ENCODE results near the gene ALPG.
"Not testable (repeated sequence)": the region's sequence is repeated elsewhere in the genome, so short reads cannot be mapped to it uniquely, and the experiment has no call there.

DNA sequence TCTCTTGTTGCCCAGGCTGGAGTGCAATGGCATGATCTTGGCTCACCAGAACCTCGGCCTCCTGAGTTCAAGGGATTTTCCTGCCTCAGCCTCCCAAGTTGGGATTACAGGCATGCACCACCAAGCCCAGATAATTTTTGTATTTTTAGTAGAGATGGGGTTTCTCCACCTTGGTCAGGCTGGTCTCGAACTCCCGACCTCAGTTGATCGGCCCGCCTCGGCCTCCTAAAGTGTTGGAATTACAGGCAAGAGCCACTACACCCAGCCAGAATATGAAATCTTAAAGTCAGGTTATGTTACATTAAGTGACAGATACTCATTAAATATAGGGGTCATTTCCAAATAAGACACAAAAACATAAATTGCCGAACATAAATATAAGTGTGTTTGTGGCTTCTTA lies 12.2 kb upstream of the ALPG start:
- TF ChIP-seq, protein P1, sequence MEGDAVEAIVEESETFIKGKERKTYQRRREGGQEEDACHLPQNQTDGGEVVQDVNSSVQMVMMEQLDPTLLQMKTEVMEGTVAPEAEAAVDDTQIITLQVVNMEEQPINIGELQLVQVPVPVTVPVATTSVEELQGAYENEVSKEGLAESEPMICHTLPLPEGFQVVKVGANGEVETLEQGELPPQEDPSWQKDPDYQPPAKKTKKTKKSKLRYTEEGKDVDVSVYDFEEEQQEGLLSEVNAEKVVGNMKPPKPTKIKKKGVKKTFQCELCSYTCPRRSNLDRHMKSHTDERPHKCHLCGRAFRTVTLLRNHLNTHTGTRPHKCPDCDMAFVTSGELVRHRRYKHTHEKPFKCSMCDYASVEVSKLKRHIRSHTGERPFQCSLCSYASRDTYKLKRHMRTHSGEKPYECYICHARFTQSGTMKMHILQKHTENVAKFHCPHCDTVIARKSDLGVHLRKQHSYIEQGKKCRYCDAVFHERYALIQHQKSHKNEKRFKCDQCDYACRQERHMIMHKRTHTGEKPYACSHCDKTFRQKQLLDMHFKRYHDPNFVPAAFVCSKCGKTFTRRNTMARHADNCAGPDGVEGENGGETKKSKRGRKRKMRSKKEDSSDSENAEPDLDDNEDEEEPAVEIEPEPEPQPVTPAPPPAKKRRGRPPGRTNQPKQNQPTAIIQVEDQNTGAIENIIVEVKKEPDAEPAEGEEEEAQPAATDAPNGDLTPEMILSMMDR (IDR thresholded peaks at IDR 0.05 in 2 of 3, conservative IDR thresholded peaks at IDR 0.05 in 1 of 3; ENCODE audit: control insufficient read depth in 2 of 3, extremely low read depth in 1 of 3, insufficient read depth in 1 of 3, low read depth in 3 of 3, low read length in 3 of 3): not testable (repeated sequence)
- TF ChIP-seq, protein P2, sequence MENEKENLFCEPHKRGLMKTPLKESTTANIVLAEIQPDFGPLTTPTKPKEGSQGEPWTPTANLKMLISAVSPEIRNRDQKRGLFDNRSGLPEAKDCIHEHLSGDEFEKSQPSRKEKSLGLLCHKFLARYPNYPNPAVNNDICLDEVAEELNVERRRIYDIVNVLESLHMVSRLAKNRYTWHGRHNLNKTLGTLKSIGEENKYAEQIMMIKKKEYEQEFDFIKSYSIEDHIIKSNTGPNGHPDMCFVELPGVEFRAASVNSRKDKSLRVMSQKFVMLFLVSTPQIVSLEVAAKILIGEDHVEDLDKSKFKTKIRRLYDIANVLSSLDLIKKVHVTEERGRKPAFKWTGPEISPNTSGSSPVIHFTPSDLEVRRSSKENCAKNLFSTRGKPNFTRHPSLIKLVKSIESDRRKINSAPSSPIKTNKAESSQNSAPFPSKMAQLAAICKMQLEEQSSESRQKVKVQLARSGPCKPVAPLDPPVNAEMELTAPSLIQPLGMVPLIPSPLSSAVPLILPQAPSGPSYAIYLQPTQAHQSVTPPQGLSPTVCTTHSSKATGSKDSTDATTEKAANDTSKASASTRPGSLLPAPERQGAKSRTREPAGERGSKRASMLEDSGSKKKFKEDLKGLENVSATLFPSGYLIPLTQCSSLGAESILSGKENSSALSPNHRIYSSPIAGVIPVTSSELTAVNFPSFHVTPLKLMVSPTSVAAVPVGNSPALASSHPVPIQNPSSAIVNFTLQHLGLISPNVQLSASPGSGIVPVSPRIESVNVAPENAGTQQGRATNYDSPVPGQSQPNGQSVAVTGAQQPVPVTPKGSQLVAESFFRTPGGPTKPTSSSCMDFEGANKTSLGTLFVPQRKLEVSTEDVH (IDR thresholded peaks at IDR 0.05; ENCODE audit: low read depth, partially characterized antibody): not testable (repeated sequence)

All from GM12878 (cell line).